ENCODE results near the gene MED15. TPM values are rescaled to one million over a fixed set of nuclear protein-coding genes. Genes with fewer than 3 reads are reported as not detected.
"Not testable (repeated sequence)": the region's sequence is repeated elsewhere in the genome, so short reads cannot be mapped to it uniquely, and the experiment has no call there.

The MED15 gene
- 17.2 and 34.0 TPM in 2 replicates for total RNA-seq (2014; rRNA removed; shearing (Covaris generic); ENCODE audit: low replicate concordance)

DNA sequence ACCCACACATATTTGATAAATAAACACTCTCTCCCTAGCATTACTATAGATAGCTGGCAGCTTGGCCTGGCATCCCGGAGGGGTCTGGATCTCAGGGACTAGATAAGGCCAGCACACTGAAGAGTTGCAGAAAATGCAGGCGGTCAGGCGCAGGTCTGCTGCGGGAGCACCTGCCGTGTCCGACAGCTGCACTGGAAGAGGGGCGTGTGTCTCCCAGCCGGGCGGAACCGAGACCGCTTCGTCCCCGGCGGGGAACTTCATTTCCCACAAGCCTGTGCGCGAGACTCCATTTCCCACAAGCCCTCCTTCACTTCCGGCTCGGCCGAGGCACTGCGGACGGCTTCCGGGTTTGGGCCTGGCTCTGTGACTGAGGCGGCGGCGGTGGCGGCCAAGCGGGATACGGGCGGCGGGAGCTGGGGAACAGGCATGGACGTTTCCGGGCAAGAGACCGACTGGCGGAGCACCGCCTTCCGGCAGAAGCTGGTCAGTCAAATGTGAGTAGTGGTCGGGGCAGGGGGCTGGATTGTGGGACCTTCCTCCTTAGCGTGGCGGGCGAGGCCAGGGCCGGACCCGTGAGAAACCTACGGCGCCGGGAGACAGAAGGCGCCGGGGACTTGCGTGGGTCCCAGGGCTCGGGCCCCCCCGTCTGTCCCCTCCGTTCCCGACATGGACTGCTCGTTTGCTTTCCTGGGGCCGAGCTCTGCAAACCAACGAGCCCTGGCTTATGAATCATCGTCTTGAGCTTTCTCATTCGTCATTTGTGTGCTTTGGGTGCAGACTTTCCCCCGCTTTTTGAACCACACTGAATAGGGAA, at the start of gene MED15:
TSS of gene MED15 (plus strand) at position 358 of the 814 bp plus-strand sequence. CDS start at position 427, 69 bp downstream.
- DNase-seq: peak; percentile 91
- H3K9me3 ChIP-seq: no peaks in the 10 kb centered on the region
- peak within 1 kb of the TSS; percentile 91 for H3K4me3 ChIP-seq
- H3K27me3 ChIP-seq: no peaks in the 10 kb centered on the region
- H3K36me3 ChIP-seq: peaks cover 20% of the 10 kb centered on the region

DNA sequence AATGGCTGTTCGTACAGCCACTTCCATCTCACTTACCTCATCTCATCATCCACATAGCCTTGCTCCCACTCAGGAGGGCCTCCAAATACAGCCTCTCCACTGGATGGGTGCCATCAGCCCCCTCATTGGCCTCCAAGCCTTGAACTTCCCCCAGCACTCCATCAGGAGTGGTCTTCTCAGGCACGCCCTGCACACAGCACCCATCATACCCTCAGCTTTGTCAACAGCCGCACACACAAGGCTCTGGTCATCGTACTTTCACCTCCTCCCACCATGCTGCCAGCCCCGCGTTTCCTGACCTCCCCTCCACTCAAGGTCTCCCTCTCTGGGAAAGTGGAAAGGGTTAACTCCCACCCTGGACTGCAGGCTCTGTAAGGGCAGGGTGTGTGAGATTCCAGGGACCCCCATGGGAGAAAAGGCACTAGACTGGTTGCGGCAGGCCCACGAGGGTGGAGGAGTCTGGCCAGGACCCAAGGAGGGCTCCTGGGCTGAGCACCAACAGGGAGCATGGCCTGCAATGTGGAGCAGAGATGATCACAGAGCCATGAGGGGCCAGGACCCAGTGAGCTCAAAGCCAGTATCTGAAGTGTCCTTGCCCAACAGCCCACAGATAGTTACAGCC, 48.8 kb upstream of the MED15 start:
- Histone ChIP-seq H3K27me3 (no peaks in the 10 kb centered on the region), H3K36me3 (peaks cover 15% of the 10 kb centered on the region), H3K9me3 (no peaks in the 10 kb centered on the region), H3K4me3 (no peak overlapping the region)
- DNase-seq: no peak

GRCh38 chr22:20459152-20459542, 48.3 kb upstream of the MED15 start:
- Histone ChIP-seq H3K36me3 (peaks cover 15% of the 10 kb centered on the region), H3K9me3 (no peaks in the 10 kb centered on the region), H3K4me3 (no peak overlapping the region), H3K27me3 (no peaks in the 10 kb centered on the region)
- no peak for DNase-seq

GRCh38 chr22:20459862-20460261, 47.5 kb upstream of the MED15 start:
- Histone ChIP-seq H3K27me3 (no peaks in the 10 kb centered on the region), H3K4me3 (no peak overlapping the region), H3K9me3 (no peaks in the 10 kb centered on the region), H3K36me3 (peaks cover 18% of the 10 kb centered on the region)
- DNase-seq: no peak

GRCh38 chr22:20463324-20464095, 43.9 kb upstream of the MED15 start:
- H3K36me3 ChIP-seq: peaks cover 8% of the 10 kb centered on the region
- no peak for DNase-seq
- H3K4me3 ChIP-seq: no peak overlapping the region
- H3K9me3 ChIP-seq: no peaks in the 10 kb centered on the region
- H3K27me3 ChIP-seq: no peaks in the 10 kb centered on the region

DNA sequence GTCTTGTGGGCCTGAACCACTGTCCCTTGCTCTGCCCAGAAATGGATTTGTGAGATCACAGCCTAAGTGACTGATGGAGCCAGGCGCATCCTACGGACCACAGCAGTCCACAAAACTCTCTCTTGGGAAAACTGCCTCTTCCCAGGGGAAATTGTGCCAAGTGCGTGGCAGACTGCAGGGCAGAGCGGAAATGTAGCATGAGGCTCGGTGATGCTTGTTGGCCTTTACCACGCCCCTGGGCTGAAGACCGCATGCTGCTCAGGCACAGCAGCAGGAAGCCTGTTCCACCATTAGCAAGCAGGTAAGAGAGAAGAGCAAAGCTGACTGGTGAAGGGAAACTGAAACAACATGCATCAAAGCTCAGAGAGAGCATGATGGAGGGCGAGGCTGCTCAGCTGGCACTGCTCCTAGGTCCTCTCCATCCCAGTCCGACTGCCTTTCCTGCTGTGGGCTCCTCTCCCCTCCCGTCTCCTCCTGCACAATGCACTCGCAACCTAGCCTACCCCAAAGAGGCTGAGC, 43.3 kb upstream of the MED15 start:
- Histone ChIP-seq H3K36me3 (peaks cover 8% of the 10 kb centered on the region), H3K4me3 (no peak overlapping the region), H3K9me3 (no peaks in the 10 kb centered on the region), H3K27me3 (no peaks in the 10 kb centered on the region)
- no peak for DNase-seq

- Histone ChIP-seq H3K9me3 (no peaks in the 10 kb centered on the region), H3K27me3 (no peaks in the 10 kb centered on the region), H3K4me3 (no peak overlapping the region), H3K36me3 (peaks cover 8% of the 10 kb centered on the region)
- DNase-seq: no peak
These were observed 42.3 kb upstream of the MED15 start for GRCh38 chr22:20464912-20465758.

DNA sequence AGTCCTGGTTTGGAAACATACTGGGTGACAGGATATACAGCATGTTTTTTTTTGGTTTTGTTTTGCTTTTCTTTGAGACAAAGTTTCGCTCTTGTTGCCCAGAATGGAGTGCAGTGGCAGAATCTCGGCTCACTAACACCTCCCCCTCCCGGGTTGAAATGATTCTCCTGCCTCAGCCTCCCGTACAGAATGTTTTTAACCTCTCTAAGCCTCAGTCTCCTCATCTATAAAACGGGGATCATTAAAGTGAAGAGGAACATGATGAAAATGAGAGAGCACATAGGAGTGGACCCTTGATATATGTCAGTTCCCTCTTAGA, 41.7 kb upstream of the MED15 start:
- H3K36me3 ChIP-seq: peaks cover 7% of the 10 kb centered on the region
- no peaks in the 10 kb centered on the region for H3K27me3 ChIP-seq
- DNase-seq: no peak
- no peak overlapping the region for H3K4me3 ChIP-seq
- H3K9me3 ChIP-seq: no peaks in the 10 kb centered on the region

DNA sequence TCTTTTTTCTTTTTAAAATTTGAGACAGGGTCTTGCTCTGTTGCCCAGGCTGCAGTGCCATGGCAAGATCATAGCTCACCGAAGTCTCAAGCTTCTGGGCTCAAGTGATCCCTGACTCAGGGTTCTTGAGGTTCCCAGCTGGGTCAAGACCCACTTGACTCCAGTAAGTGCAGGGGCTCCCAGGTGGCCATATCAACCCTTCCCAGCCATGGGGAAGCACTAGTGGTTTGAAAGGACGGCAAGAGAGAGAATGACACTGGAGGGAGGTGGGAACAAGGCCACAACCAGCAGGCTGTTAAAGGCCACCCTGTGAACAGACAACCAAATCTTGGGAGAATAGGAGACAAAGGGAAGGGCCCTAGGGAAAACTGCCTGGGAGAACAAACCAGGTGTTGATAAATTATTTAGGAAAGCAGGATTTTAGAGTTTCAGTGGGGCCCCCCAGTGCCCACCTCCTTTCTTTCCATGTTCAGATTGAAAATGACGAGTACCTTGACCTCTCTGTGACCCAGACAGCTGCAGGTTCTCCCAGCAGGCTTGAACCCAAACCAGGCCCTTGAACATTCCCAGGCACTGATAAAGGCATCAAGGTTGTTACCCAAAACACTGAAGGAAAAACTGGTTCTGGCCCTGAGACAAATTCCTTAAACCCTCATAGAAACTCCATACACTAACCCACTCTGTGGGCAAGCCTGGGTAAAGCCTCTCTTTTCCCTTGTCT, 40.6 kb upstream of the MED15 start:
- DNase-seq: no peak
- H3K27me3 ChIP-seq: no peaks in the 10 kb centered on the region
- no peaks in the 10 kb centered on the region for H3K9me3 ChIP-seq
- H3K36me3 ChIP-seq: peaks cover 4% of the 10 kb centered on the region
- no peak overlapping the region for H3K4me3 ChIP-seq

DNA sequence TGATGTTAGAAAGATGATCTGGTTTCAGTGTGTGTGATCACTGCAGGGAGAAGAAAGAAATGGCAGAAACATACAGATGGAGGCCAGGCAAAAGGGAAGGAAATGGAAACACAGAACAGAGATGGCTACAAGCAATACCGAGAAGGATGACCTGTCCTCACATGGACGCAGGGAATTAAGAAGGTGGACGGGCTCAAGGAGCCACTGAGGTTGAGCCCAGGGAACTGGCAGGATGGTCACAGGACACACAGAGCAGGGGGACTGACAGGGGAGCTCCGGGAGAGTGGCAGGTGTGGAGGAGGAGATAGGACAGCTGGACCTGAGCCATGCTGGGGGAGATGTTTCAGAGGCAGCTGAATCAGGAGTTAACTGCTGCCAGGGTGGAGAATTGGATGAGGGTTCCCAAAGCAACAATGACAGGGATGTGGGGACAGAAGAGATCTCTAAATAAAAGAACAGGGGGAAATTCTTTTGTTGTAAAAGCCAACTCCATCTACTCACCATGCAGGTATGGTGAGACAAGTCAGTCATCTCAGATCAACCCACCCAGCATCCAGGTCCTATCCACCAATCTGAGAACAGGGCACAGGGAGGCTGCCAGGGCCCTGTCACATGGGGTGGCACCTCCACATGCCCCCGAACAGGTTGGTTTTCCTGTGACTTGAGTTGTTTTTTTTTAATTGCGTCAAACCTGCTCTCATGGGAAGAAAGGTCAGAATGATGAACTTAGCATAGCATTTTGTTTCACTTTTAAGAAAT, 38.1 kb upstream of the MED15 start:
- no peaks in the 10 kb centered on the region for H3K9me3 ChIP-seq
- H3K36me3 ChIP-seq: peaks cover 4% of the 10 kb centered on the region; the same call in 1 of the 2 replicates
- DNase-seq: no peak
- no peaks in the 10 kb centered on the region for H3K27me3 ChIP-seq
- no peak overlapping the region for H3K4me3 ChIP-seq

DNA sequence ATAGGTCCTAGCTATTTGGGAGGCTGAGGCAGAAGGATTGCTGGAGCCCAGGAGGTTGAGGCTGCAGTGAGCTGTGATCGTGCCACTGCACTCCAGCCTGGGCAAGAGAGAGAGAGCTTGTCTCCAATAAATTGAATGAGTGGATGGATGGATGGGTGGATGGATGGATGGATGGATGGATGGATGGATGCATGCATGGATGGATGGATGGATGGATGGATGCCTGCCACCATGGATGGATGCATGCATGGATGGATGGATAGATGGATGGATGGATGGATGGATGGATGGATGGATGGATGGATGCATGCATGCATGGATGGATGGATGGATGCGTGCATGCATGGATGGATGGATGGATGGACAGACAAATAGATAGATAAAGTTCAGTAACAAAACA, 36.9 kb upstream of the MED15 start:
- not testable (repeated sequence) for H3K4me3 ChIP-seq, H3K27me3 ChIP-seq, DNase-seq, H3K9me3 ChIP-seq, H3K36me3 ChIP-seq

- no peaks in the 10 kb centered on the region for H3K36me3 ChIP-seq
- DNase-seq: no peak
These were observed 36.1 kb upstream of the MED15 start for GRCh38 chr22:20471126-20471833.

DNA sequence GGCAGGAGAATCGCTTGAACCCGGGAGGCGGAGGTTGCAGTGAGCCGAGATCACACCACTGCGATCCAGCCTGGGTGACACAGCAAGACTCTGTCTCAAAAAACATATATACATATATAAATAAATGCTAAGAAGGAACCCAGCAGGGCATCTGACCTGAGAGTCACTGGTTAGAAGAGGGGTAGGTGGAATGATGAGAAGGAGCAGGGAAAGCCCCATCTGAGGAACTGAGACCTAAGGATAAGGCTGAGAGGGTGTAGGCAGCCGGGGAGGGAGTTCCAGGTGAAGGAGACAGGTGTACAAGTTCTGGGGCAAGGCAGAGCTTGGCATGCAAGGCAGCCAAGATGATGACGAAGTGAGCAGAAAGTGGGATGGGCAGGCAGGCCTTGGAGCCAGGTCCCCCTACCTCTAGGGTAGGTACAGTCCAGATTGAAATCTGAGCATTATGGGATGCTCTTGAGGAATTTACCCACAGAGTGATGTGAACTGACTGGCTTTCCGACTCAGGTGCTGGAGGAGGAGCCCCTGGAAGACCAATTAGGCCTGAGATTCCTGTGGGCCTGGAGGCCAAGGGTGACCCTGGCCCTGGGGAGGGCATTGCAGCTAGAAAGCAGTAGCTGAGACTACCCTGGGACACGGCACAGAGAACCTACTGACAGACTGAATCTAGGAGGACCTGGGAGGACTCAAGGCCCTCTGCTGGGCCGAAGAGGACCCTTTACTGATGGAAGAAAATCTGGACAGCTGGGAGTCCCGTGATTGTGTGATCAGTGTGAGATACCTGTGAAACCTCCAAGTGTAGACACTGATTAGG, 34.6 kb upstream of the MED15 start:
- Histone ChIP-seq H3K9me3 (no peaks in the 10 kb centered on the region), H3K36me3 (no peaks in the 10 kb centered on the region), H3K27me3 (no peaks in the 10 kb centered on the region), H3K4me3 (no peak overlapping the region)
- no peak for DNase-seq

More at GRCh38 chr22:20471126-20471833, 36.1 kb upstream of the MED15 start:
- H3K27me3 ChIP-seq: no peaks in the 10 kb centered on the region
- H3K9me3 ChIP-seq: no peaks in the 10 kb centered on the region
- H3K4me3 ChIP-seq: no peak overlapping the region

DNA sequence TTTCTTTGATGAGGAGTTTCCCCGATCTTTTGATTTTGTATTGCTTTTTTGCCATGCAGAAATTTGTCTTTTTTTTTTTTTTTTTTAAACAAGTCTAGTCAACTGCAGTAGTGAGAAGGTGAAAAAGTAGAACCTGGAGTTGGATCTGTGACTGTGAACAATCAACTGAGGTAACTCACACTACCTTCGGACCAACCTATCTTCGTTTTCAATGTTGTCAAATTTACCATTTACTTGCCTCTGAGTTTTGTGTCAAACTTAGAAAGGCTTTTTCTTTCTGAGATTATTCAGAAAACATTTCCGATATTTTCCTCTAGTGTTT, 32.3 kb upstream of the MED15 start:
- no peak for DNase-seq
- Histone ChIP-seq H3K9me3 (no peaks in the 10 kb centered on the region), H3K36me3 (no peaks in the 10 kb centered on the region), H3K27me3 (no peaks in the 10 kb centered on the region), H3K4me3 (no peak overlapping the region)
